Body of pancreas (tissue), 4 donors: ENCODE data around the gene PDE4D. TPM values are rescaled to one million over a fixed set of nuclear protein-coding genes. Genes with fewer than 3 reads are reported as not detected.

Experiments used
- ATAC-seq: fragments of 150-250 bp; one replicate; pipeline ENCODE4 v1.9.1; 2016
- DNase-seq, 4 donors: peaks; one replicate each; pipeline ENCODE4 v3.0.0-alpha.2; 2019
- H3K27ac ChIP-seq, 4 donors: fragments of 200-600 bp; sonication (generic); 1 replicate in 3 of 4; 2 replicates in 1 of 4; pipeline versions ENCODE4 v1.5.1 to v1.6.1; 2016 to 2019; ENCODE audit warnings: mild to moderate bottlenecking in 1 of 4, mixed read lengths in 1 of 4, moderate library complexity in 1 of 4
- H3K27me3 ChIP-seq, 2 donors: fragments of 200-600 bp; sonication (generic); one replicate each; pipeline ENCODE4 v1.6.0; 2016; ENCODE audit warnings: mild to moderate bottlenecking in 1 of 2
- H3K36me3 ChIP-seq, 2 donors: fragments of 200-600 bp; sonication (generic); replicated peaks in 1 of 2; 2 replicates each; pipeline ENCODE4 v1.5.1; 2016; ENCODE audit warnings: low read depth in 2 of 2; ENCODE audit not compliant: insufficient read depth in 1 of 2
- H3K4me1 ChIP-seq: fragments of 200-600 bp; sonication (generic); one replicate; pipeline ENCODE4 v1.6.0; 2016
- H3K4me3 ChIP-seq, 2 donors: fragments of 200-600 bp; sonication (generic); 1 replicate in 1 of 2; 2 replicates in 1 of 2; pipeline ENCODE4 v1.5.1; 2016 to 2019
- H3K9me3 ChIP-seq, 3 donors: fragments of 200-600 bp; sonication (generic); 1 replicate in 2 of 3; 2 replicates in 1 of 3; pipeline ENCODE4 v1.5.1; 2016
- CTCF ChIP-seq, 7 experiments: fragments of 450-650 bp in 4 of 7; fragments of 200-600 bp in 3 of 7; sonication (generic) in 3 of 7; IDR thresholded peaks; one replicate each; pipeline ENCODE4 v1.5.1; 2016 to 2019; ENCODE audit warnings: antibody characterized with exemption in 7 of 7
- POLR2A ChIP-seq, 3 donors: fragments of 450-650 bp; IDR thresholded peaks; one replicate each; pipeline ENCODE4 v1.6.1; 2016; ENCODE audit warnings: antibody characterized with exemption in 3 of 3, mild to moderate bottlenecking in 2 of 3
- WGBS, 2 donors: methylation state at CpG; one replicate each; pipeline ENCODE4 v1.1.5; 2017; 5-methylcytosine and 5-hydroxymethylcytosine counted together
- intact Hi-C: fragments of 100-400 bp; cut with DNase I; formaldehyde crosslinking; loops from one replicate; pipeline ENCODE4 v1.15.1; 2023
- total RNA-seq, 2 donors: library from RNA; depleted of rRNA; stranded (reverse); fragments of >200 nt; gene quantifications; one replicate each; pipeline ENCODE4 v1.1.0, GENCODE V29; 2016

The PDE4D gene
- total RNA-seq, 2 donors from 2014 or later = 8.6 to 9.2 TPM

- ATAC-seq (no peak), DNase-seq (no peak)
- Histone ChIP-seq H3K9me3 (no peaks in the 10 kb centered on the region), H3K4me1 (no peaks in the 10 kb centered on the region), H3K27ac (no peak overlapping the region), H3K27me3 (no peaks in the 10 kb centered on the region), H3K4me3 (no peak overlapping the region), H3K36me3 (no peaks in the 10 kb centered on the region)
- 94 to 95% methylated on average over 1 of the region's 1 CpG for WGBS, 2 donors
- TF ChIP-seq POLR2A (IDR thresholded peaks at IDR 0.05) = no peak
- no peak for TF ChIP-seq CTCF (IDR thresholded peaks at IDR 0.05)
- intact Hi-C loops = no loop called here
These were observed 891.2 kb downstream of the PDE4D start for GRCh38 chr5:59002162-59002825.

- no peak for TF ChIP-seq CTCF (IDR thresholded peaks at IDR 0.05)
- no peak for TF ChIP-seq POLR2A (IDR thresholded peaks at IDR 0.05)
- ATAC-seq (no peak), DNase-seq (no peak)
- no peaks in the 10 kb centered on the region for H3K27me3 ChIP-seq
- H3K36me3 ChIP-seq = no peaks in the 10 kb centered on the region
- 88 to 92% methylated on average over 6 of the region's 6 CpGs for WGBS, 2 donors
- no peaks in the 10 kb centered on the region for H3K9me3 ChIP-seq
- H3K4me1 ChIP-seq = no peaks in the 10 kb centered on the region
- intact Hi-C loops = no loop called here
- H3K27ac ChIP-seq = no peak overlapping the region
- no peak overlapping the region for H3K4me3 ChIP-seq
These were observed 891.8 kb downstream of the PDE4D start for GRCh38 chr5:59001716-59002115.

- H3K27me3 ChIP-seq = no peaks in the 10 kb centered on the region
- H3K4me3 ChIP-seq = no peak overlapping the region
- no peak overlapping the region for H3K27ac ChIP-seq
- no peak for TF ChIP-seq POLR2A (IDR thresholded peaks at IDR 0.05)
- TF ChIP-seq CTCF (IDR thresholded peaks at IDR 0.05) = no peak
- intact Hi-C loops = no loop called here
- H3K36me3 ChIP-seq = no peaks in the 10 kb centered on the region
- ATAC-seq (no peak), DNase-seq (no peak)
- H3K4me1 ChIP-seq = no peaks in the 10 kb centered on the region
- no peaks in the 10 kb centered on the region for H3K9me3 ChIP-seq
These were observed 892.4 kb downstream of the PDE4D start for GRCh38 chr5:59001154-59001553.

- 85 to 90% methylated on average over 3 of the region's 3 CpGs for WGBS, 2 donors
- ATAC-seq (no peak), DNase-seq (no peak)
- Histone ChIP-seq H3K9me3 (no peaks in the 10 kb centered on the region), H3K36me3 (no peaks in the 10 kb centered on the region), H3K27ac (no peak overlapping the region), H3K4me3 (no peak overlapping the region), H3K4me1 (no peaks in the 10 kb centered on the region), H3K27me3 (no peaks in the 10 kb centered on the region)
- TF ChIP-seq POLR2A (IDR thresholded peaks at IDR 0.05) (no peak), CTCF (IDR thresholded peaks at IDR 0.05) (no peak)
- intact Hi-C loops = no loop called here
These were observed 893.3 kb downstream of the PDE4D start for GRCh38 chr5:59000211-59000610.

- intact Hi-C loops = no loop called here
- Histone ChIP-seq H3K9me3 (no peaks in the 10 kb centered on the region), H3K36me3 (no peaks in the 10 kb centered on the region), H3K27ac (no peak overlapping the region), H3K4me3 (no peak overlapping the region), H3K4me1 (no peaks in the 10 kb centered on the region), H3K27me3 (no peaks in the 10 kb centered on the region)
- no peak for ATAC-seq
- WGBS, 2 donors = 85 to 91% methylated on average over 7 of the region's 7 CpGs
- DNase-seq = no peak
- no peak for TF ChIP-seq CTCF (IDR thresholded peaks at IDR 0.05)
- TF ChIP-seq POLR2A (IDR thresholded peaks at IDR 0.05) = no peak
These were observed 893.7 kb downstream of the PDE4D start for GRCh38 chr5:58999804-59000203.
